HepG2 (cell line): ENCODE results near the gene SERPINA6. TPM values are rescaled to one million over a fixed set of nuclear protein-coding genes. Genes with fewer than 3 reads are reported as not detected.

Experiments used
- ATF7-NPFF ChIP-seq: sonication (generic); formaldehyde crosslinking; IDR thresholded peaks from 2 replicates; pipeline ENCODE4 v1.8.1; 2023; ENCODE audit warnings: mild to moderate bottlenecking, low read depth, missing genetic modification reagents, moderate library complexity
- BRF2 ChIP-seq: sonication (generic); formaldehyde crosslinking; IDR thresholded peaks from 2 replicates; pipeline ENCODE4 v1.8.1; 2022; ENCODE audit warnings: mild to moderate bottlenecking, missing genetic modification reagents
- GATAD1 ChIP-seq: IDR thresholded peaks from 2 replicates; pipeline ENCODE4 v1.6.1; 2016; ENCODE audit warnings: missing genetic modification reagents, missing compliant biosample characterization
- GLI4 ChIP-seq: sonication (generic); formaldehyde crosslinking; IDR thresholded peaks from 2 replicates; pipeline ENCODE4 v1.5.1; 2020; ENCODE audit warnings: missing genetic modification reagents, mild to moderate bottlenecking, moderate library complexity, borderline replicate concordance
- HOMEZ ChIP-seq: IDR thresholded peaks from 2 replicates; pipeline ENCODE4 v1.6.1; 2016; ENCODE audit warnings: low read depth
- IRX3 ChIP-seq: sonication (generic); formaldehyde crosslinking; IDR thresholded peaks from 2 replicates; pipeline ENCODE4 v1.8.1; 2023; ENCODE audit warnings: mild to moderate bottlenecking, low read depth, missing genetic modification reagents, borderline replicate concordance
- JARID2 ChIP-seq: sonication (generic); formaldehyde crosslinking; IDR thresholded peaks from 2 replicates; pipeline ENCODE4 v1.8.1; 2023; ENCODE audit warnings: missing genetic modification reagents, inconsistent platforms; ENCODE audit not compliant: insufficient replicate concordance
- MAFF ChIP-seq: IDR thresholded peaks from 2 replicates; pipeline ENCODE4 v1.6.1; 2011; ENCODE audit warnings: low read depth, low read length, improper control_type of control experiment
- PAX8 ChIP-seq: sonication (generic); formaldehyde crosslinking; IDR thresholded peaks from 2 replicates; pipeline ENCODE4 v1.8.0; 2022; ENCODE audit warnings: mild to moderate bottlenecking, missing genetic modification reagents, borderline replicate concordance
- PCBP1 ChIP-seq: fragments of 200-400 bp; formaldehyde crosslinking; IDR thresholded peaks from 2 replicates; pipeline ENCODE4 v1.6.1; 2017; ENCODE audit warnings: mild to moderate bottlenecking, low read depth, low read length, borderline replicate concordance
- SIN3A ChIP-seq: IDR thresholded peaks from 2 replicates; pipeline ENCODE4 v1.6.1; 2011; ENCODE audit warnings: low read depth, mild to moderate bottlenecking, control low read depth, low read length, borderline replicate concordance
- SMAD3 ChIP-seq: sonication (generic); formaldehyde crosslinking; IDR thresholded peaks from 2 replicates; pipeline ENCODE4 v1.4.0; 2020; ENCODE audit warnings: missing genetic modification reagents
- SRSF4 ChIP-seq: fragments of 200-400 bp; formaldehyde crosslinking; IDR thresholded peaks from one replicate; pipeline ENCODE4 v1.6.1; 2018; ENCODE audit warnings: mild to moderate bottlenecking, low read depth, low read length, moderate library complexity; ENCODE audit not compliant: poor library complexity, severe bottlenecking
- STAT5B ChIP-seq: sonication (generic); formaldehyde crosslinking; IDR thresholded peaks from 2 replicates; pipeline ENCODE4 v1.4.0; 2020; ENCODE audit warnings: missing genetic modification reagents
- THAP11 ChIP-seq: IDR thresholded peaks from 2 replicates; pipeline ENCODE4 v1.6.1; 2016; ENCODE audit warnings: missing biosample characterization, missing genetic modification reagents
- TMF1 ChIP-seq: sonication (generic); formaldehyde crosslinking; IDR thresholded peaks from 2 replicates; pipeline ENCODE4 v1.8.1; 2022; ENCODE audit warnings: low read depth, missing genetic modification reagents
- TOPORS ChIP-seq: sonication (generic); formaldehyde crosslinking; IDR thresholded peaks from 2 replicates; pipeline ENCODE4 v1.8.0; 2023; ENCODE audit warnings: mild to moderate bottlenecking, missing genetic modification reagents
- TRIM24 ChIP-seq: sonication (generic); formaldehyde crosslinking; IDR thresholded peaks from 2 replicates; pipeline ENCODE4 v1.8.0; 2022; ENCODE audit warnings: mild to moderate bottlenecking, missing genetic modification reagents
- ZNF350 ChIP-seq: sonication (generic); formaldehyde crosslinking; IDR thresholded peaks from 2 replicates; pipeline ENCODE4 v1.4.0; 2020; ENCODE audit warnings: mild to moderate bottlenecking, low read depth, missing genetic modification reagents, borderline replicate concordance
- ZNF501 ChIP-seq: sonication (generic); formaldehyde crosslinking; IDR thresholded peaks from 2 replicates; pipeline ENCODE4 v1.5.1; 2020; ENCODE audit warnings: mild to moderate bottlenecking, moderate library complexity, missing genetic modification reagents
- ZNF569 ChIP-seq: sonication (generic); formaldehyde crosslinking; IDR thresholded peaks from 2 replicates; pipeline ENCODE4 v1.5.0; 2020; ENCODE audit warnings: mild to moderate bottlenecking, missing genetic modification reagents, moderate library complexity, borderline replicate concordance
- ZNF572 ChIP-seq: sonication (generic); formaldehyde crosslinking; IDR thresholded peaks from 2 replicates; pipeline ENCODE4 v1.5.1; 2020; ENCODE audit warnings: mild to moderate bottlenecking, missing genetic modification reagents
- ZNF713 ChIP-seq: sonication (generic); formaldehyde crosslinking; IDR thresholded peaks from 2 replicates; pipeline ENCODE4 v1.4.0; 2020; ENCODE audit warnings: mild to moderate bottlenecking, missing genetic modification reagents
- ZNF761 ChIP-seq: sonication (generic); formaldehyde crosslinking; conservative IDR thresholded peaks from 2 replicates; pipeline ENCODE4 v1.4.0; 2020; ENCODE audit warnings: mild to moderate bottlenecking, missing genetic modification reagents
- ZNF772 ChIP-seq: sonication (generic); formaldehyde crosslinking; IDR thresholded peaks from 2 replicates; pipeline ENCODE4 v1.5.0; 2020; ENCODE audit warnings: mild to moderate bottlenecking, missing genetic modification reagents
- ZNF782 ChIP-seq: sonication (generic); formaldehyde crosslinking; IDR thresholded peaks from 2 replicates; pipeline ENCODE4 v1.4.0; 2020; ENCODE audit warnings: missing genetic modification reagents, mild to moderate bottlenecking, borderline replicate concordance
- polyA plus RNA-seq, 8 experiments: library from polyadenylated mRNA; depleted of rRNA in 3 of 8; stranded (reverse) in 7 of 8; unstranded in 1 of 8; fragments of >200 nt; fragmentation: Illumina TruSeq in 4 of 8; extraction: Trizol in 4 of 8; gene quantifications; 2 replicates each; pipeline versions ENCODE4 v1.2.1 to v1.2.3, GENCODE V29; 2011 to 2016; ENCODE audit warnings: low read depth in 4 of 8, missing spikeins in 1 of 8, mixed read lengths in 1 of 8; ENCODE audit not compliant: insufficient read depth in 1 of 8
- total RNA-seq, 5 experiments: library from RNA; depleted of rRNA; stranded (reverse); fragments of >200 nt; fragmentation: Illumina TruSeq; extraction: Trizol; gene quantifications; 2 replicates each; pipeline ENCODE4 v1.2.3, GENCODE V29; 2016; ENCODE audit warnings: low read depth in 1 of 5
- TF ChIP-seq, protein P1 (sequence below): sonication (generic); formaldehyde crosslinking; IDR thresholded peaks from 2 replicates; pipeline ENCODE4 v1.4.0; 2020; ENCODE audit warnings: mild to moderate bottlenecking, missing genetic modification reagents

Gene SERPINA6
- total and polyA plus RNA-seq, 2 of the 13 experiments (the other 11 are each of a cell fraction or from before 2014, with no cell fraction given) = 260 to 333 TPM

- peak; percentile 85 for TF ChIP-seq HOMEZ (CRISPR knock-in tag)
- TF ChIP-seq ZNF713 (CRISPR knock-in tag) = 0 out of 2 replicates have a peak, but pooled peaks have one; percentile 63
- TF ChIP-seq ZNF772 (CRISPR knock-in tag) = peak; percentile 46; the same call in 1 of the 2 replicates
- peak; percentile 83; the same call in 1 of the 2 replicates for TF ChIP-seq ZNF350 (CRISPR knock-in tag)
- TF ChIP-seq IRX3 (CRISPR knock-in tag) = peak; percentile 70; the same call in 1 of the 2 replicates
- TF ChIP-seq ZNF501 (CRISPR knock-in tag) = peak; percentile 50; the same call in 1 of the 2 replicates
- no peak for TF ChIP-seq PAX8
- TF ChIP-seq BRF2 (CRISPR knock-in tag) = peak; percentile 87
- TF ChIP-seq ZNF782 (CRISPR knock-in tag) = peak; percentile 63; the same call in 1 of the 2 replicates
- peak; percentile 49; the same call in 1 of the 2 replicates for TF ChIP-seq SMAD3 (CRISPR knock-in tag)
- peak; percentile 69; the same call in 1 of the 2 replicates for TF ChIP-seq THAP11 (CRISPR knock-in tag)
- TF ChIP-seq ZNF569 (CRISPR knock-in tag) = no peak
- TF ChIP-seq JARID2 (CRISPR knock-in tag) = peak; percentile 26
- TF ChIP-seq GLI4 (CRISPR knock-in tag) = no peak
- no peak for TF ChIP-seq PCBP1
- TF ChIP-seq ATF7-NPFF (CRISPR knock-in tag) = peak; percentile 20; the same call in 1 of the 2 replicates
- peak; percentile 60; the same call in 1 of the 2 replicates for TF ChIP-seq GATAD1 (CRISPR knock-in tag)
- TF ChIP-seq STAT5B (CRISPR knock-in tag) = no peak
- no peak for TF ChIP-seq SRSF4
- no peak for TF ChIP-seq ZNF572 (CRISPR knock-in tag)
- TF ChIP-seq MAFF = no peak
- TF ChIP-seq, protein P1, sequence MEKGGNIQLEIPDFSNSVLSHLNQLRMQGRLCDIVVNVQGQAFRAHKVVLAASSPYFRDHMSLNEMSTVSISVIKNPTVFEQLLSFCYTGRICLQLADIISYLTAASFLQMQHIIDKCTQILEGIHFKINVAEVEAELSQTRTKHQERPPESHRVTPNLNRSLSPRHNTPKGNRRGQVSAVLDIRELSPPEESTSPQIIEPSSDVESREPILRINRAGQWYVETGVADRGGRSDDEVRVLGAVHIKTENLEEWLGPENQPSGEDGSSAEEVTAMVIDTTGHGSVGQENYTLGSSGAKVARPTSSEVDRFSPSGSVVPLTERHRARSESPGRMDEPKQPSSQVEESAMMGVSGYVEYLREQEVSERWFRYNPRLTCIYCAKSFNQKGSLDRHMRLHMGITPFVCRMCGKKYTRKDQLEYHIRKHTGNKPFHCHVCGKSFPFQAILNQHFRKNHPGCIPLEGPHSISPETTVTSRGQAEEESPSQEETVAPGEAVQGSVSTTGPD = 0 out of 2 replicates have a peak, but pooled peaks have one; percentile 44
- TF ChIP-seq ZNF761 (CRISPR knock-in tag) = peak; percentile 78; the same call in 1 of the 2 replicates
- peak; percentile 49; the same call in 1 of the 2 replicates for TF ChIP-seq SIN3A
- TF ChIP-seq TRIM24 (CRISPR knock-in tag) = no peak
- TF ChIP-seq TOPORS (CRISPR knock-in tag) = peak; percentile 62; the same call in 1 of the 2 replicates
- TF ChIP-seq TMF1 (CRISPR knock-in tag) = no peak
These were observed 30.1 kb downstream of the SERPINA6 start, which contains the start of gene SERPINA10 (continued) for GRCh38 chr14:94292872-94293577.
